ENCODE data around the gene RHOA. TPM values are rescaled to one million over a fixed set of nuclear protein-coding genes. Genes with fewer than 3 reads are reported as not detected.
A peak's percentile ranks its signal among the peaks of the same experiment; 100 is the strongest.

Gene RHOA
- total RNA-seq, 1 experiment from 2014 or later, result 497 TPM

DNA sequence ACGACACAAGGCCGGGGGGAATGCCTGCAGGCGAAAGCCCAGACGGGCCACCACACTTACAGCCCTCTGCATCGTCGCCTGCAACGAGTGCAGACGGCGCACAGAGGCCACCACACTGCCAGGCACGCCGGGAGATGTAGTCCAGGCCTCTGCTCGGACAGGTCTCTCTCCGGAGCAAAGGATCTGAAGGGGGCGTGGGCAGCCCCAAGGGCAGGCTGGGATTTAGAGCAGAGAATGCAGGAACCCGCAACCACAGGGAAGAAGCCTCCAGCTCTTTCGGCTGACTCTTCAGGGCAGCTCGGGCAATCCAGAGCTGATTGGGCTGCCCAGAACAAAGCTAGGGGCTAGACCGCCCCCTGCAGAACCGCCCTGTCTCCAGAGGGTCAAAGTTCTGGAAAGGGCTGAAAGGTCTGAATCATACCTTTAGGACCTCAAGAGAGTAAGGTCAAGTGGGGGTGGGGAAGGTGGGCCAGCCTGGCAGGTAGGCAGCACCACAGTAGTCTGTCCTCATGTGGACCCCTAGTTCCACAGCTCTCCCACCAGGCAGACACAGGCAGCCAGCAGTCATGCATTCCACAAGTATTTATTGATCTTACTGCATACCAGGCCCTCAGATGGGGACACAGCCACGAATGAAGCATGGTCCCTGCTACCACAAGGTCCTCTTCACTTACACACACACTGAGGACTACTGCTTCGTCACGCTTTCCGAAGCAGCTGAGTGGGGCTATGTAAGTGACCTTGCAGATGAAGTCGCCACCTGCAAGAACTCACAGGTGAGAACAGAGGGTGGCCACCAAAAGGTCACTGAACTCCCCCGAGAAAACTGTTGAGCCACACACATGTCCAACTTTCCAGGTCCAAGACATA lies 10.8 kb upstream of the RHOA start, which contains the start of gene AMT:
Gene AMT, minus strand, starts transcription at position 95 of the 870 bp plus-strand sequence. Its CDS starts 23 bp downstream, at position 72.
- no TSS peak for BruUV-seq (replicated peaks)

More for the DNA sequence above, 10.8 kb upstream of the RHOA start, which contains the start of gene AMT:
- H3K9ac ChIP-seq (ENCODE audit: low read length), result peak within 1 kb of the TSS; percentile 18; the same call in 1 of the 2 replicates
- no peak within 1 kb of the TSS for H2AFZ ChIP-seq (ENCODE audit: low read depth, low read length, poor library complexity, severe bottlenecking)
- H3K79me2 ChIP-seq (ENCODE audit: insufficient read depth, low read length), result no peaks in the 10 kb centered on the region
- peak within 1 kb of the TSS; percentile 25; the same call in 1 of the 2 replicates for H3K27ac ChIP-seq (ENCODE audit: low read depth, low read length)
- ATAC-seq (no peak), DNase-seq (ENCODE audit: low read depth, low spot score) (no peak)
- ChIA-PET CTCF (no interaction called here), RAD21 (ENCODE audit: low non-redundant PET in 1 of 2, low total read pairs in 2 of 2, uncharacterized antibody in 2 of 2, unreplicated experiment in 2 of 2) (no interaction called here), POLR2A (no interaction called here)
- H3K9me2 ChIP-seq (ENCODE audit: insufficient read depth), result no peaks in the 10 kb centered on the region
- peaks cover 3 to 51% of the 10 kb centered on the region in 2 experiments for H3K4me1 ChIP-seq (ENCODE audit: control insufficient read depth in 1 of 2, insufficient read depth in 2 of 2, low read length in 2 of 2)
- peaks cover 0 to 2% of the 10 kb centered on the region in 2 experiments; a peak in 1 of 4 replicates for H3K36me3 ChIP-seq (ENCODE audit: control insufficient read depth in 1 of 2, insufficient read depth in 2 of 2, low read length in 2 of 2)
- H3K4me3 ChIP-seq (replicated peaks in 1 of 2; ENCODE audit: low read depth in 1 of 2, low read length in 2 of 2), result no peak within 1 kb of the TSS
- H3K9me3 ChIP-seq (ENCODE audit: control insufficient read depth in 1 of 2, insufficient read depth in 1 of 2, low read depth in 1 of 2, low read length in 2 of 2), result no peaks in the 10 kb centered on the region
- no peaks in the 10 kb centered on the region for H3K27me3 ChIP-seq (ENCODE audit: insufficient read depth, low read length)
- TF ChIP-seq, protein P1, sequence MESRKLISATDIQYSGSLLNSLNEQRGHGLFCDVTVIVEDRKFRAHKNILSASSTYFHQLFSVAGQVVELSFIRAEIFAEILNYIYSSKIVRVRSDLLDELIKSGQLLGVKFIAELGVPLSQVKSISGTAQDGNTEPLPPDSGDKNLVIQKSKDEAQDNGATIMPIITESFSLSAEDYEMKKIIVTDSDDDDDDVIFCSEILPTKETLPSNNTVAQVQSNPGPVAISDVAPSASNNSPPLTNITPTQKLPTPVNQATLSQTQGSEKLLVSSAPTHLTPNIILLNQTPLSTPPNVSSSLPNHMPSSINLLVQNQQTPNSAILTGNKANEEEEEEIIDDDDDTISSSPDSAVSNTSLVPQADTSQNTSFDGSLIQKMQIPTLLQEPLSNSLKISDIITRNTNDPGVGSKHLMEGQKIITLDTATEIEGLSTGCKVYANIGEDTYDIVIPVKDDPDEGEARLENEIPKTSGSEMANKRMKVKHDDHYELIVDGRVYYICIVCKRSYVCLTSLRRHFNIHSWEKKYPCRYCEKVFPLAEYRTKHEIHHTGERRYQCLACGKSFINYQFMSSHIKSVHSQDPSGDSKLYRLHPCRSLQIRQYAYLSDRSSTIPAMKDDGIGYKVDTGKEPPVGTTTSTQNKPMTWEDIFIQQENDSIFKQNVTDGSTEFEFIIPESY (IDR thresholded peaks at IDR 0.05; ENCODE audit: extremely low read depth, insufficient replicate concordance, low read length), result no peak
- TF ChIP-seq ZNF274 (IDR thresholded peaks at IDR 0.05; ENCODE audit: low read depth, low read length) (no peak), EGR1 (IDR thresholded peaks at IDR 0.05; ENCODE audit: low read depth) (no peak), JUND (IDR thresholded peaks at IDR 0.05) (no peak), SP1 (IDR thresholded peaks at IDR 0.05; ENCODE audit: low read depth) (no peak), ELF1 (IDR thresholded peaks at IDR 0.05; ENCODE audit: borderline replicate concordance, low read depth) (no peak), EZH2 (IDR thresholded peaks at IDR 0.05) (no peak), FOSL1 (IDR thresholded peaks at IDR 0.05; ENCODE audit: low read depth) (no peak), POLR2AphosphoS5 (IDR thresholded peaks at IDR 0.05; ENCODE audit: low read depth, low read length) (no peak), YY1 (IDR thresholded peaks at IDR 0.05; ENCODE audit: extremely low read depth, insufficient replicate concordance, low read depth, low read length) (no peak), POLR2A (IDR thresholded peaks at IDR 0.05; ENCODE audit: borderline replicate concordance, extremely low read depth, insufficient read depth, insufficient read length) (no peak), CEBPB (IDR thresholded peaks at IDR 0.05; ENCODE audit: low read depth) (no peak), TCF7L2 (IDR thresholded peaks at IDR 0.05; ENCODE audit: borderline replicate concordance, extremely low read depth, insufficient read depth, insufficient read length) (no peak), ZFX (IDR thresholded peaks at IDR 0.05) (no peak), CBX3 (IDR thresholded peaks at IDR 0.05; ENCODE audit: low read depth) (no peak), RAD21 (IDR thresholded peaks at IDR 0.05; ENCODE audit: low read depth) (no peak), EZH2phosphoT487 (IDR thresholded peaks at IDR 0.05; ENCODE audit: borderline replicate concordance) (no peak)
- TF ChIP-seq, protein P2, sequence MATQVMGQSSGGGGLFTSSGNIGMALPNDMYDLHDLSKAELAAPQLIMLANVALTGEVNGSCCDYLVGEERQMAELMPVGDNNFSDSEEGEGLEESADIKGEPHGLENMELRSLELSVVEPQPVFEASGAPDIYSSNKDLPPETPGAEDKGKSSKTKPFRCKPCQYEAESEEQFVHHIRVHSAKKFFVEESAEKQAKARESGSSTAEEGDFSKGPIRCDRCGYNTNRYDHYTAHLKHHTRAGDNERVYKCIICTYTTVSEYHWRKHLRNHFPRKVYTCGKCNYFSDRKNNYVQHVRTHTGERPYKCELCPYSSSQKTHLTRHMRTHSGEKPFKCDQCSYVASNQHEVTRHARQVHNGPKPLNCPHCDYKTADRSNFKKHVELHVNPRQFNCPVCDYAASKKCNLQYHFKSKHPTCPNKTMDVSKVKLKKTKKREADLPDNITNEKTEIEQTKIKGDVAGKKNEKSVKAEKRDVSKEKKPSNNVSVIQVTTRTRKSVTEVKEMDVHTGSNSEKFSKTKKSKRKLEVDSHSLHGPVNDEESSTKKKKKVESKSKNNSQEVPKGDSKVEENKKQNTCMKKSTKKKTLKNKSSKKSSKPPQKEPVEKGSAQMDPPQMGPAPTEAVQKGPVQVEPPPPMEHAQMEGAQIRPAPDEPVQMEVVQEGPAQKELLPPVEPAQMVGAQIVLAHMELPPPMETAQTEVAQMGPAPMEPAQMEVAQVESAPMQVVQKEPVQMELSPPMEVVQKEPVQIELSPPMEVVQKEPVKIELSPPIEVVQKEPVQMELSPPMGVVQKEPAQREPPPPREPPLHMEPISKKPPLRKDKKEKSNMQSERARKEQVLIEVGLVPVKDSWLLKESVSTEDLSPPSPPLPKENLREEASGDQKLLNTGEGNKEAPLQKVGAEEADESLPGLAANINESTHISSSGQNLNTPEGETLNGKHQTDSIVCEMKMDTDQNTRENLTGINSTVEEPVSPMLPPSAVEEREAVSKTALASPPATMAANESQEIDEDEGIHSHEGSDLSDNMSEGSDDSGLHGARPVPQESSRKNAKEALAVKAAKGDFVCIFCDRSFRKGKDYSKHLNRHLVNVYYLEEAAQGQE (IDR thresholded peaks at IDR 0.05; ENCODE audit: low read depth), result no peak
- TF ChIP-seq, protein P3, sequence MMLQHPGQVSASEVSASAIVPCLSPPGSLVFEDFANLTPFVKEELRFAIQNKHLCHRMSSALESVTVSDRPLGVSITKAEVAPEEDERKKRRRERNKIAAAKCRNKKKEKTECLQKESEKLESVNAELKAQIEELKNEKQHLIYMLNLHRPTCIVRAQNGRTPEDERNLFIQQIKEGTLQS (IDR thresholded peaks at IDR 0.05), result no peak
- peak within 1 kb of the TSS; percentile 48 for H3K4me2 ChIP-seq (ENCODE audit: low read length)
- intact Hi-C loops (cut with micrococcal nuclease), result no loop called here
- H4K20me1 ChIP-seq (ENCODE audit: insufficient read depth), result no peaks in the 10 kb centered on the region
